ENCODE data around the gene EIF3J. TPM values are rescaled to one million over a fixed set of nuclear protein-coding genes. Genes with fewer than 3 reads are reported as not detected.
A peak's percentile ranks its signal among the peaks of the same experiment; 100 is the strongest.

Gene EIF3J, protein sequence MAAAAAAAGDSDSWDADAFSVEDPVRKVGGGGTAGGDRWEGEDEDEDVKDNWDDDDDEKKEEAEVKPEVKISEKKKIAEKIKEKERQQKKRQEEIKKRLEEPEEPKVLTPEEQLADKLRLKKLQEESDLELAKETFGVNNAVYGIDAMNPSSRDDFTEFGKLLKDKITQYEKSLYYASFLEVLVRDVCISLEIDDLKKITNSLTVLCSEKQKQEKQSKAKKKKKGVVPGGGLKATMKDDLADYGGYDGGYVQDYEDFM
- total RNA-seq: 78.9 and 88.4 TPM in 2 replicates

DNA sequence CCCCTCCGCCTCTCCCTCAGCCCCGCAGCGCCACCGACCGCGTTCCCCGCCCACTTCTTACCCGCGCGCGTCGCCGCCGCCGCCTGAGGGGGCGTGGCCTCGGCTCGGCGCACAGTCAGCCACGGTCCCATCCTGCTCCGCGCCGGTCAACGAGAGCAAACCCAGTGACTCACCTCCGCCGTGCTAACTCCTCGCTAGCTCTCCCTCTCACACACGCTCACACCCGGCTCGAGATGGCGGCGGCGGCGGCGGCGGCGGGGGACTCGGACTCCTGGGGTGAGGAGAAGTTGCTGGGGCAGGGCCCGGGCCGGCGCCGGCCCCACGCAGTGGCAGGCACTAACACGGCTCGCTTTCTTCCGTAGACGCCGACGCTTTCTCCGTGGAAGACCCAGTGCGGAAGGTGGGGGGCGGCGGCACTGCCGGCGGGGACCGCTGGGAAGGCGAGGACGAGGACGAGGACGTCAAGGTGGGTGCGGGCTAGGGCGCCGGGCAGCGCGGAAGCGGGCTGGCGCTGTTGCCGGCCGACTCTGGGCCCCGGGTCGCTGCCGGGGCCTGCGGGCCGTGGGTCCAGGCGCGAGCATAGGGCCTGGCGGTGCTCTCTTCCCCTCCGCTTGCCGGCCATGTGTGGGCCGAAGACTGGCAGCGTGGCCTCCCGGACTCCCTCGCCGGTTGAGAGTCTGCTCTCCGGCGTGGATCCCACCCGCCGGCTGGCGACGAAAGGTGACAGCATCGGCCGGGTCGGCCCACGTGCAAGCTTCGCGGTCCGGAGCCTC lies at the start of gene EIF3J:
Gene EIF3J (plus strand): TSS at position 186 of the 773 bp plus-strand sequence. CDS start 48 bp downstream, at position 234.
- POLR2A ChIA-PET: interaction anchor here (0.5 to 3.2 kb wide), 15 partner anchors 9 to 1145 kb away, joined by 3 to 33 read pairs (median 4); partner anchors contain the start of genes B2M, CTDSPL2, GOLM2 and PATL2
- Mint-ChIP-seq H3K27me3 (no peaks in the 10 kb centered on the region), H3K4me1 (peaks cover 50% of the 10 kb centered on the region), H3K4me3 (peak within 1 kb of the TSS; percentile 92), H3K36me3 (ENCODE audit: low read depth) (peaks cover 41% of the 10 kb centered on the region), H3K9me3 (no peaks in the 10 kb centered on the region), H3K27ac (peak within 1 kb of the TSS; percentile 93)
- TF ChIP-seq, protein P1, sequence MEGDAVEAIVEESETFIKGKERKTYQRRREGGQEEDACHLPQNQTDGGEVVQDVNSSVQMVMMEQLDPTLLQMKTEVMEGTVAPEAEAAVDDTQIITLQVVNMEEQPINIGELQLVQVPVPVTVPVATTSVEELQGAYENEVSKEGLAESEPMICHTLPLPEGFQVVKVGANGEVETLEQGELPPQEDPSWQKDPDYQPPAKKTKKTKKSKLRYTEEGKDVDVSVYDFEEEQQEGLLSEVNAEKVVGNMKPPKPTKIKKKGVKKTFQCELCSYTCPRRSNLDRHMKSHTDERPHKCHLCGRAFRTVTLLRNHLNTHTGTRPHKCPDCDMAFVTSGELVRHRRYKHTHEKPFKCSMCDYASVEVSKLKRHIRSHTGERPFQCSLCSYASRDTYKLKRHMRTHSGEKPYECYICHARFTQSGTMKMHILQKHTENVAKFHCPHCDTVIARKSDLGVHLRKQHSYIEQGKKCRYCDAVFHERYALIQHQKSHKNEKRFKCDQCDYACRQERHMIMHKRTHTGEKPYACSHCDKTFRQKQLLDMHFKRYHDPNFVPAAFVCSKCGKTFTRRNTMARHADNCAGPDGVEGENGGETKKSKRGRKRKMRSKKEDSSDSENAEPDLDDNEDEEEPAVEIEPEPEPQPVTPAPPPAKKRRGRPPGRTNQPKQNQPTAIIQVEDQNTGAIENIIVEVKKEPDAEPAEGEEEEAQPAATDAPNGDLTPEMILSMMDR (IDR thresholded peaks at IDR 0.05): no peak
- ATAC-seq (ENCODE audit: low read depth): peak; percentile 89
- DNase-seq: peak; percentile 90
- intact Hi-C loops (cut with micrococcal nuclease): loop anchor here (1.0 to 5.0 kb wide), 8 partner anchors 9 to 1050 kb away; partner anchors contain the start of genes B2M, BLOC1S6, CTDSPL2 and GOLM2
- CTCF ChIA-PET: no interaction called here

DNA sequence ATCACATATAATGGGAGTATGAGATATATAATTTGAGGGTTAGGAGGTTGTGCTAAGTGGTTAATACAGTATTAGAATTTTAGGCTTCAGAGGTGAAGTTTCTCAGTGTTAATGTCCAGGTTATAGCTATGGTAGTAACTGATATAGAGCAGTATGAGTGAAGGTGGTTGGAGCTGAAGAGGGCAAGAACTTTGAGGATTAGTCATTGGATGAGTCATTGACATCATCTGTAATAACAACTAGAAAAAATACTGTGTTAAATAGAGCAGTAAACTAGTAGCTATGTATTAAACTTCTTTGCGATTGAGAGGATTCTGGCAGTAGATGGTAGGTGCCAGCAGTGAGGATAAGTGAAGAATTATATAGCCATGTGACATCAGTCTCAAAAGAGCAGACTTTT lies 47.5 kb upstream of the EIF3J start:
- POLR2A ChIA-PET: interaction anchor here (0.5 to 0.7 kb wide), 2 partner anchors 47 to 201 kb away, joined by 3 to 7 read pairs; partner anchors contain the start of genes EIF3J and GOLM2
- ATAC-seq (ENCODE audit: low read depth) (peak; percentile 64), DNase-seq (no peak)
- CTCF ChIA-PET: interaction anchor here (0.7 to 1.8 kb wide), 2 partner anchors 9 to 122 kb away, joined by 3 to 4 read pairs; no protein-coding TSS in a partner anchor
- no peak overlapping the region for H3K27ac Mint-ChIP-seq
- TF ChIP-seq, protein P1 (IDR thresholded peaks at IDR 0.05): no peak
- H3K9me3 Mint-ChIP-seq: no peaks in the 10 kb centered on the region
- intact Hi-C loops (cut with micrococcal nuclease): no loop called here
- no peak overlapping the region for H3K4me3 Mint-ChIP-seq
- no peaks in the 10 kb centered on the region for H3K27me3 Mint-ChIP-seq
- H3K36me3 Mint-ChIP-seq (ENCODE audit: low read depth): peaks cover 70% of the 10 kb centered on the region
- peaks cover 7% of the 10 kb centered on the region for H3K4me1 Mint-ChIP-seq

DNA sequence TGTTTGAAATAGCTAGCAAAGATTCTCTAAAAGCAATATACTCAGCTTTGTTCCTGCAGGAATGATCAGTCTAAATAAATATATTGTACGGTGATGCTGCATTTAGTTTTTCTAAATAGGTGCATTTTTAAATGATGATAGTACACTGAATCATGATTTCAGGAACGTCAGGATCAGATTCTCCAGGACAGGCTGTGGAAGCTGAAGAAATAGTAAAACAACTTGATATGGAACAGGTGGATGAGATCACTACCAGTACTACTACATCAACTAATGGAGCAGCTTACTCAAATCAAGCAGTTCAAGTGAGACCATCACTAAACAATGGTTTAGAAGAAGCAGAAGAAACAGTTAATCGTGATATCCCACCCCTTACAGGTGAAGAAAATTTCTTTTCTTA lies 46.3 kb upstream of the EIF3J start:
- intact Hi-C loops (cut with micrococcal nuclease): no loop called here
- Mint-ChIP-seq H3K36me3 (ENCODE audit: low read depth) (peaks cover 65% of the 10 kb centered on the region), H3K27ac (no peak overlapping the region), H3K27me3 (no peaks in the 10 kb centered on the region), H3K4me3 (no peak overlapping the region), H3K9me3 (no peaks in the 10 kb centered on the region), H3K4me1 (peaks cover 7% of the 10 kb centered on the region)
- TF ChIP-seq, protein P1 (IDR thresholded peaks at IDR 0.05): no peak
- ChIA-PET CTCF (interaction anchor here (0.9 to 1.8 kb wide), 2 partner anchors 10 to 11 kb away, joined by 4 read pairs; no protein-coding TSS in a partner anchor), POLR2A (no interaction called here)
- no peak for DNase-seq
- no peak for ATAC-seq (ENCODE audit: low read depth)

DNA sequence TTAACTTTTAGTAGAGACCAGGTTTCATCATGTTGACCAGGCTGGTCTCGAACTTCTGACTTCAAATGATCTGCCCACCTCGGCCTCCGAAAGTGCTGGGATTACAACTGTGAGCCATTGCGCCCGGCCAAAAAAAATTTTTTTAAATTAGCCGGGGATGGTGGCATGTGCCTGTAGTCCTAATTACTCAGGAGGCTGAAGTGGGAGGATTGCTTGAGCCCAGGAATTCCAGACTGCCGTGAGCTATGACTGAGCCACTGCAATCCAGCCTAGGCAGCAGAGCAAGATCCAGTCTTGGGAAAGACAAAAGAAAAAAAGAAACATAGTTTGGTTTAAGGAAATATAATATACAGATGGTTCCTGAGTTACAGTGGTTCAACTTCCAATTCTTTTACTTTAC lies 44.9 kb upstream of the EIF3J start:
- Mint-ChIP-seq H3K9me3 (no peaks in the 10 kb centered on the region), H3K36me3 (ENCODE audit: low read depth) (peaks cover 71% of the 10 kb centered on the region), H3K4me1 (peaks cover 7% of the 10 kb centered on the region), H3K27me3 (no peaks in the 10 kb centered on the region), H3K4me3 (no peak overlapping the region), H3K27ac (no peak overlapping the region)
- ChIA-PET POLR2A (interaction anchor here (0.6 kb wide), 1 partner anchor 79 kb away, joined by 5 read pairs; no protein-coding TSS in a partner anchor), CTCF (no interaction called here)
- intact Hi-C loops (cut with micrococcal nuclease): no loop called here
- ATAC-seq (ENCODE audit: low read depth): no peak
- DNase-seq: no peak
- TF ChIP-seq, protein P1 (IDR thresholded peaks at IDR 0.05): no peak

DNA sequence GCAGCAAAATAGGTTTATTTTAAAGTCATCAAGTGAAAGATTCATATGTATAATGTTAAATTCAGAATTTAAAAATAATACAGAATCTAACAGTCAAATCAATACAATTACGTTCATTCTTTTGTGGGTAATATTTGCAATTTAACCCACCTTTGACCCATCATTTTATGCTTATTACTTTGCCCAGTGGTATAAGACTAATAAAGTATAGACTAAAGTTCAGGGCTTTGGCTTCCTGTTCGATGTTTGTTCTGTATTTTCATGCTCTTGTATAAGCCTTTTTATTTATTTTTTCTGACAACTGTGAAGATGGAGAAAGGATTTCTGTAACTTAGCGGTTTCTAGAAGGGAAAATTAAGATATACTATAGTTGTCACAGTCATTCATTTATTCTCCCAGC lies 44.3 kb upstream of the EIF3J start:
- ATAC-seq (ENCODE audit: low read depth): no peak
- H3K4me3 Mint-ChIP-seq: no peak overlapping the region
- no peaks in the 10 kb centered on the region for H3K9me3 Mint-ChIP-seq
- peaks cover 66% of the 10 kb centered on the region for H3K36me3 Mint-ChIP-seq (ENCODE audit: low read depth)
- H3K27me3 Mint-ChIP-seq: no peaks in the 10 kb centered on the region
- no peak for DNase-seq
- H3K4me1 Mint-ChIP-seq: peaks cover 7% of the 10 kb centered on the region
- TF ChIP-seq, protein P1 (IDR thresholded peaks at IDR 0.05): no peak
- no peak overlapping the region for H3K27ac Mint-ChIP-seq
- ChIA-PET CTCF (no interaction called here), POLR2A (no interaction called here)
- intact Hi-C loops (cut with micrococcal nuclease): no loop called here

Measured in activated B cell treated with CpG ODN at 0.5 μM for 24 hours (primary cell).